Gastrocnemius medialis (tissue), 4 donors: ENCODE data around the gene ZEB1. TPM values are rescaled to one million over a fixed set of nuclear protein-coding genes. Genes with fewer than 3 reads are reported as not detected.
A peak's percentile ranks its signal among the peaks of the same experiment; 100 is the strongest.

ENCODE experiments used
- ATAC-seq, 2 donors: fragments of 150-250 bp; one replicate each; pipeline ENCODE4 v1.9.1; 2016
- DNase-seq, 2 donors: peaks; one replicate each; pipeline ENCODE4 v3.0.0-alpha.2; 2019
- H3K27ac ChIP-seq, 4 donors: fragments of 200-600 bp; sonication (generic); 1 replicate in 1 of 4; 2 replicates in 3 of 4; pipeline ENCODE4 v1.5.1; 2016 to 2018; ENCODE audit warnings: mild to moderate bottlenecking in 2 of 4, moderate library complexity in 1 of 4
- H3K27me3 ChIP-seq, 3 donors: fragments of 200-600 bp; sonication (generic) in 2 of 3; 1 replicate in 1 of 3; 2 replicates in 2 of 3; pipeline versions ENCODE4 v1.5.1 to v1.6.0; 2016 to 2019; ENCODE audit warnings: mild to moderate bottlenecking in 1 of 3, moderate library complexity in 1 of 3
- H3K36me3 ChIP-seq, 2 donors: fragments of 200-600 bp; sonication (generic) in 1 of 2; one replicate each; pipeline ENCODE4 v1.5.1; 2017 to 2018
- H3K4me1 ChIP-seq, 2 donors: fragments of 200-600 bp; sonication (generic) in 1 of 2; one replicate each; pipeline ENCODE4 v1.5.1; 2016 to 2017; ENCODE audit warnings: mild to moderate bottlenecking in 2 of 2
- H3K4me3 ChIP-seq, 4 donors: fragments of 200-600 bp; sonication (generic) in 3 of 4; 1 replicate in 1 of 4; 2 replicates in 3 of 4; pipeline ENCODE4 v1.5.1; 2016 to 2019; ENCODE audit warnings: mild to moderate bottlenecking in 2 of 4
- H3K9me3 ChIP-seq, 3 donors: fragments of 200-600 bp; sonication (generic) in 2 of 3; 1 replicate in 1 of 3; 2 replicates in 2 of 3; pipeline ENCODE4 v1.5.1; 2016 to 2019
- CTCF ChIP-seq, 5 experiments: fragments of 450-650 bp in 3 of 5; fragments of 200-600 bp in 2 of 5; sonication (generic) in 2 of 5; IDR thresholded peaks in 4 of 5; conservative IDR thresholded peaks in 1 of 5; 1 replicate in 4 of 5; 2 replicates in 1 of 5; pipeline ENCODE4 v1.5.1; 2016 to 2019; ENCODE audit warnings: antibody characterized with exemption in 5 of 5, mild to moderate bottlenecking in 3 of 5, moderate library complexity in 3 of 5
- POLR2A ChIP-seq, 2 donors: fragments of 450-650 bp; IDR thresholded peaks; one replicate each; pipeline ENCODE4 v1.6.1; 2017; ENCODE audit warnings: antibody characterized with exemption in 2 of 2, mild to moderate bottlenecking in 2 of 2, moderate library complexity in 2 of 2
- in situ Hi-C, 4 donors: fragments of 200-750 bp; cut with MboI; loops; one replicate each; pipeline versions ENCODE4 v1.15.0 to v1.8.0; 2017; ENCODE audit warnings: low sequenced_read_pairs in 4 of 4
- intact Hi-C: fragments of 100-400 bp; cut with DNase I; formaldehyde crosslinking; loops from one replicate; pipeline ENCODE4 v1.15.1; 2023; ENCODE audit warnings: low total_unique reads
- total RNA-seq, 4 donors: library from RNA; depleted of rRNA; stranded (reverse); fragments of >200 nt; gene quantifications; one replicate each; pipeline versions ENCODE4 v1.1.0 to v1.2.3, GENCODE V29; 2016

The ZEB1 gene
- total RNA-seq, 4 donors from 2014 or later = 67.4 to 175 (median 137) TPM

GRCh38 chr10:31393844-31394243, 74.8 kb downstream of the ZEB1 start:
- Histone ChIP-seq H3K27me3 (no peaks in the 10 kb centered on the region), H3K4me3 (no peak overlapping the region), H3K27ac (peak overlapping the region; percentile 81 to 92 (median 90)), H3K4me1 (peaks cover 73% of the 10 kb centered on the region in 2 donors), H3K9me3 (no peaks in the 10 kb centered on the region), H3K36me3 (no peaks in the 10 kb centered on the region)
- DNase-seq (no peak), ATAC-seq (no peak)
- in situ Hi-C loops (no loop called here), intact Hi-C loops (loop anchor here (5.0 kb wide), 1 partner anchor 42 kb away; no protein-coding TSS in a partner anchor)
- TF ChIP-seq POLR2A (IDR thresholded peaks at IDR 0.05) = no peak
- no peak for TF ChIP-seq CTCF (IDR thresholded peaks at IDR 0.05 in 4 of 5, conservative IDR thresholded peaks at IDR 0.05 in 1 of 5)

DNA sequence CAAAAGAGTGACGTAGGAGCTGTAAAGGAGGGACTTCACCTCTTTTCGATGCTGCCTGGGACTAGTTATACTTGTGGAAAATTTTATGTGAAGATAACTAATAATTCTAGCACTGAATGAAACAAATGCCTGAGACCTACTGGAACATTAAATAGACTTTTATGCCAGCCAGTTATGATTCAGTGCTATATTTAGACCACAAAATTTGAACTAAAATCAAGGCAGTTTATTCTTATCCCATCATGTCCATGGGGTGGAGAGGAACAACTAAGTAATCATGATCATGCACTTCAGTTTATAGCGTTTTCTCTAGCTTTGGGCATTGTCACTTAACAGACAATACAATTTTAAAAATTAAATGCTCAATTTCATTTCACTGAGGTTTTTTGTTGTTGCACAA, 76.7 kb downstream of the ZEB1 start:
- H3K36me3 ChIP-seq = no peaks in the 10 kb centered on the region
- H3K27me3 ChIP-seq = no peaks in the 10 kb centered on the region
- no peak for DNase-seq
- intact Hi-C loops (loop anchor here (5.0 kb wide), 1 partner anchor 413 kb away; no protein-coding TSS in a partner anchor), in situ Hi-C loops (no loop called here)
- H3K4me1 ChIP-seq = peaks cover 72 to 74% of the 10 kb centered on the region in 2 donors
- H3K9me3 ChIP-seq = no peaks in the 10 kb centered on the region
- peak; percentile 77 to 84 for ATAC-seq
- H3K4me3 ChIP-seq = peak overlapping the region in 3 of 4 donors; percentile 4 to 11 (median 8)
- peak in 1 of 5 experiments; percentile 3 for TF ChIP-seq CTCF (IDR thresholded peaks at IDR 0.05 in 4 of 5, conservative IDR thresholded peaks at IDR 0.05 in 1 of 5)
- peak; percentile 22 to 59 for TF ChIP-seq POLR2A (IDR thresholded peaks at IDR 0.05)
- H3K27ac ChIP-seq = peak overlapping the region; percentile 81 to 92 (median 90)

GRCh38 chr10:31396376-31396775, 77.4 kb downstream of the ZEB1 start:
- no peak for DNase-seq
- intact Hi-C loops = loop anchor here (5.0 kb wide), 1 partner anchor 414 kb away; no protein-coding TSS in a partner anchor
- Histone ChIP-seq H3K9me3 (no peaks in the 10 kb centered on the region), H3K4me1 (peaks cover 75 to 76% of the 10 kb centered on the region in 2 donors), H3K4me3 (peak overlapping the region in 3 of 4 donors; percentile 4 to 11 (median 8)), H3K27me3 (no peaks in the 10 kb centered on the region), H3K27ac (peak overlapping the region; percentile 81 to 92 (median 90)), H3K36me3 (no peaks in the 10 kb centered on the region)
- in situ Hi-C loops = no loop called here
- TF ChIP-seq POLR2A (IDR thresholded peaks at IDR 0.05) = no peak
- no peak for ATAC-seq

DNA sequence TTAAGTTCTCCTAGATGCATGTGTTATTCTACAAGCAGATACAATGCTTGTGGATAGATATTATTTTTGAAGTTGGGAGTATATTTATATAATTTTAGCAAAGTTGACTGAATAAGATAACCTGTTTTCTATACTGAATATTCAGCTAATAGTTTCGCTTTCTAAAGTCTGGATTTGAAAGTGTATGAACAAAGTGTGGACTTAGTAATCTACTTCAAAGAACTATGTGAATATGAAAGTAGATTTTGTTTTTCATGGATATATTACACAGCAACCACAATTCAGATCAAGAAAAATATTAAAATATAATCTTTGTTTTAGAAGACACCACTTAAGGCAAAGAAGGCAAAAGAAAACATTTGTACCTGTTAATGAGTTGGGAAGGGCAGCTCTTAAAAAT, 78.8 kb downstream of the ZEB1 start:
- ATAC-seq (no peak), DNase-seq (no peak)
- H3K36me3 ChIP-seq = no peaks in the 10 kb centered on the region
- H3K4me1 ChIP-seq = peaks cover 86 to 89% of the 10 kb centered on the region in 2 donors
- TF ChIP-seq CTCF (IDR thresholded peaks at IDR 0.05 in 4 of 5, conservative IDR thresholded peaks at IDR 0.05 in 1 of 5) (no peak), POLR2A (IDR thresholded peaks at IDR 0.05) (no peak)
- in situ Hi-C loops (no loop called here), intact Hi-C loops (loop anchor here (5.0 kb wide), 1 partner anchor 416 kb away; no protein-coding TSS in a partner anchor)
- H3K27ac ChIP-seq = peak overlapping the region; percentile 81 to 92 (median 90)
- peak overlapping the region in 2 of 4 donors; percentile 15 to 27 for H3K4me3 ChIP-seq
- H3K27me3 ChIP-seq = no peaks in the 10 kb centered on the region
- H3K9me3 ChIP-seq = no peaks in the 10 kb centered on the region

DNA sequence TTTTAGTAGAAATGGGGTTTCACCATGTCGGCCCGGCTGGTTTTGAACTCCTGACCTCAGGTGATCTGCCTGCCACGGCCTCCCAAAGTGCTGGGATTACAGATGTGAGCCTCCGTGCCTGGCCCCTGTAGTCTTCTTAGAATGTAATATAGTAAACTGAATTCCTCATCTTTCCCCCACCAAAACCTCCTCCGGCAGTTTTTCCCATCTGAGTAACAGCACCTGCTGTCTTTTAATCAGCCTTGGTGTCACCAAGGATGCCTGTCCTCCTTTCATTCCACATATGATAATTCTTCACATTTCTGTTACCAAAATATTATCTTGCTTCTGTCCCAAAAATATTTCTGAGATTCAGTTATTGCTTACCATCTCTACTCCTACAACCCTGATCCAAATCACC, 80.2 kb downstream of the ZEB1 start:
- H3K9me3 ChIP-seq = no peaks in the 10 kb centered on the region
- ATAC-seq (peak; percentile 11 to 32), DNase-seq (no peak)
- intact Hi-C loops = loop anchor here (1.0 to 5.0 kb wide), 2 partner anchors 80 to 417 kb away; partner anchors contain the start of gene ZEB1
- peaks cover 86 to 90% of the 10 kb centered on the region in 2 donors for H3K4me1 ChIP-seq
- TF ChIP-seq POLR2A (IDR thresholded peaks at IDR 0.05) = no peak
- TF ChIP-seq CTCF (IDR thresholded peaks at IDR 0.05 in 4 of 5, conservative IDR thresholded peaks at IDR 0.05 in 1 of 5) = no peak
- H3K36me3 ChIP-seq = no peaks in the 10 kb centered on the region
- H3K27me3 ChIP-seq = no peaks in the 10 kb centered on the region
- in situ Hi-C loops = no loop called here
- peak overlapping the region in 2 of 4 donors; percentile 18 to 27 for H3K4me3 ChIP-seq
- H3K27ac ChIP-seq = peak overlapping the region; percentile 81 to 92 (median 90)
